Activated CD8-positive, alpha-beta memory T cell treated with anti-CD3 and anti-CD28 coated beads for 1 hour (primary cell): Measurements from ENCODE around the gene RENBP.

Experiments
- DNase-seq, 2 donors: peaks; one replicate each; pipeline ENCODE4 v3.0.0-alpha.2; 2020; ENCODE audit warnings: low read depth in 1 of 2; ENCODE audit errors: extremely low read depth in 1 of 2

The RENBP gene

DNA sequence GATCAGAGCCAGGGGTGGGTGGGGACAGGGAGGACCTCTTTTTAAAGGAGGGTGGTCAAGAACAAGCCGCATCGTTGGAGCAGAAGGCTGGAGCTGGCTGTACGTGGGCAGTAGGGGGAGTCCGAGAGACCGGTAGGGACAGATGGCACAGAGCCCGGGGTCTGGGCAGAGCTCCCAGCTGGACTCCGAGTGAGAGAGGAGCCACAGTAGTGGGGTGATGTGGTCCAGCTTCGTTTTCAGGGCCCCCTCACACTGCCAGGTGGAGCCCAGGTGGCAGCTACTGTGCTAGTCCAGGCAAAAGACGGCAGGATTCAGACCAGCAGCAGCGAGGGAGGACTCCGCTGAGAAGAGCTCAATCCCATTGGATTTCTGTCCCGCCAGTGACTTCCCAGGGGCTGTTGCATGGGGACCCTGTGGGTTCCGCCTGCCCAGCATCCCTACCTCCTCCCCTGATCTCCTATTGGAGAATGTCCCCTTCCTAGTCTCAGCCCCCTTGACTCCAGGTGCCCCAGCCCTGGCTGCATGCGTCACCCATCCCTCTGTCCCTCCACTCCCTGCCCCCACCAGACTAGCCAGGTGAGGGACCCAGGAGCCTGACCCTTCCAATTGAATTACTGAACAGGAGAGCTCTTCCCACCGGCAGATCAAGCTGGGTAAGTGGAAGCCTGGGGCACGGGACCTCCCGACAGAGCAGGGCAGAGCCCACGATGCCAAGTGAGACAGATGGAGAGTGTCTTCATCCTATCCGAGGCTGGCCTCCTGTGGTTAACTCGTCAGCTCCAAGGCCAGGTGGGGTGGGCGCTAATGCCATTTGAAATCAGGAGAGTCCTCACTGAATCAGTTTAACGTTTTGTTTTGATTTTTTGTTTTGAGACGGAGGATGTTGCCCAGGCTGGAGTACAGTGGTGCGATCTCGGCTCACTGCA is 21.2 kb downstream of the RENBP start:
- DNase-seq = no peak

DNA sequence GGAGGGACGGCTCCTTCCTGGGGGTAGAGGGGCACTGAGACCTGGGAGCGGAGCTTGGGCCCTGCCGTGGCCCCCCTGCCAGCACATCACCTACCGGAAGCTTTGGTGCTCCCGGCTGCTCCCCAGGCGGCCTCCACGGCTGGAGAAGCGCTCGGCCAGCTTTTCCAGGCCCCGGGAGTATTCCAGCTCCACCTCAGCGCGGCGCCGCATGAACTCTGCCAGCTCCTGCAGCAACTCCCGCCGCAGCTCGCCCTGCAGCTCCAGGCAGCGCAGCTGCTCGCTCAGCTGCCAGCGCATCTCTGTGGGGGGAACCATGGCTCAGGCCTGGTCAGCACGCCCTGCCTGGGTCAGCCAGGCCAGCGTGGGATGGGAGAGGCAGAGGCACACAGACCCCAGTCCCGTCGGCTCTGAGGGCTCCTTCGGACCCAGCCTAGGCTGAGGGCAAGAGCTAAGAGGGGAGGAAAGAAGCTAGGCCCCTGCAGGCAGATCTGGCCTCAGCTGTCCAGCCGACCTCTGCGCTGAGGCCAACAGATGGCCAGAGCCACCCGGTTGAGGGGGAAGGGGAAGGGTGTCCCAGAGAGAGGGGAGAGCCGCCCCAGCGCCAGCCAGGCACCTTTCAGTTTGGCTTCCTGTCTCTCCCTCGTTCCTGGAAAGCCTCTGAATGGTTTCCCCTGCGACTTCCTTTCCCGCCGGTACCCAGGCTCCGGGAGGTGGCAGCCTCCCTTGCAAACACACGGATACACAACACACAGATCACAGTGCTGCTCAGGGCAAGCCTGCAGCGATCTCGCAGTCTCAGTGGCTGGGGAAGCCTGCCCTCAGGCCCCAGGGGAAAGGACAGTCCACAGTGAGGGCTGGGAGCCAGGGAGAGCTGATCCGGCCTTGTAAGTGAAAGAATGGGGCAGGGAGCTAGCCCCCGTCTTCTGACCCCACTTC is 22.7 kb downstream of the RENBP start:
- no peak for DNase-seq

DNA sequence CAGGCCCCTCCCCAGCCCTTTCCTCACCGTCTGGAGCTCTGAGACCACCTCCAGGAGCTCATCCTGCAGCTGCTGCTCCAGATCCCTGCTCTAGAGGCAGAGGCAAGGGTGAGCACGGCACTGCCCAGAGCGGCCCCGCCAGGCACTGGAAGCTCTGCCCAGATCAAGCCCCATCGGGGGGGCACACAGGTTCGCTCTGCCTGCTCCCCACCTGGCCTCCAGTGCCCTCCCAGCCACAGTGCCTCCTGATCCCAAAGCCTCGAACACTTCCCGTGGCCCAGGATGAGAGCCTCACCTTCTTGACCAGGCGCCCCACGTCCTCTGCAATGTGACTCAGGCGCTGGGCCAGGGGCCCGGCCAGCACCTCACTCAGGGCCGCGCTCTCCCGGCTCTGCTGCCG is 23.4 kb downstream of the RENBP start:
- no peak for DNase-seq

DNA sequence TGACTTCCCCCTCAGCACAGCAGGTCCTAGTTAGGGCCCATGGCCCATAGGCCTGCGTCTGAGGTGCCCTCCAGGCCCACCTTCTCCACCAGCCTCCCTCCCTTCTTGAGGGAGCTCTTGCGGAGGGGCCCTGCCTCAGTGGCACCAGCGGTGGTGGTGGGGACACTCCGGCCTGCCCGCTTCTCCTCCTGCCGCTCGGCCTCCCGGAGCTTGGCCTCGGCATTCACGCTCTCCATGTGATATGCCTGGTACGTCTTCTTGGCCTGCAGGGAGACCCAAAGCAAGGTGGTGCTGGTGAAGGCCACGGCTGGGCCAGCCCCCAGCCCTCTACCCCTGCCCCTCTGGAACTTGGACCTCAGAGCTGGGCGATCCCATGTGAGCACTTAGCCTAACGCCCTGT is 23.9 kb downstream of the RENBP start:
- DNase-seq = no peak

DNA sequence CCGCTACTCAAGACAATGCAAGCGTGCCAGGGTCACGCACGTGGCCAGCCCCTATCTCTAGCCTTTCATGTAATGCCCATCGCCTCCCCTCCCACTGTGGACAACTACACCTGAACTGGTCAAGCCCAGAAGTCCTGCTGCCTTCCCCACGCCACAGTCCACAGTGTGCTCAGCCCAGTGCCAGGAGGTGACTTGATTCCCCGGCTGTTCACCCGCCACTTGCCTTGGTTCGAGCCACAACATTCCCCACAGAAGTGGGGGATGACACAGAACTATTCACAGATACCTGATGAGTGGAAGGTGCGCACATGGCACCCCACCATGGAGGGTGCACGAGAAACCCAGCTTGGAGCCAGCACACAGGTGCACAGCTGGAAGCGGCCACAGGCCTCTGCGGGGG is 25.2 kb downstream of the RENBP start:
- no peak for DNase-seq

DNA sequence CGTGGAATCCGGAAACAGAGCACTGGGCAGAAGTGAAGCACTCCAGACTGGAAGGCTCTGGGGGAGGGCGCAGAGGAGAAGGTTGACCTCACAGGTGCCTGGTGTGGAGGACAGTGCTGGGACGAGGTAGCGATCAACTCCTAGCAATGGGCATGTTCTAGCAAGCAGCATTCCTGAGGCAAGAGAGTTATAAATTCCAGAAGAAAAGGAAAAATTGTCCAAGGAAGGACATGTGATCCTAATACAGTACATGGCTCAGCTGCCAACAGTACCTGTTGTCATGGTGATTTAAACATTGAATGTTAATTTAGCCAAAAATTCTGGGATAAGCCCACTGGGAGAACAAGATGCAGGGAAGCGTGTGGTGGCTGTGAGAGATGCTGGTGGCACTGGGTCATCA is 26.6 kb downstream of the RENBP start:
- DNase-seq = no peak

DNA sequence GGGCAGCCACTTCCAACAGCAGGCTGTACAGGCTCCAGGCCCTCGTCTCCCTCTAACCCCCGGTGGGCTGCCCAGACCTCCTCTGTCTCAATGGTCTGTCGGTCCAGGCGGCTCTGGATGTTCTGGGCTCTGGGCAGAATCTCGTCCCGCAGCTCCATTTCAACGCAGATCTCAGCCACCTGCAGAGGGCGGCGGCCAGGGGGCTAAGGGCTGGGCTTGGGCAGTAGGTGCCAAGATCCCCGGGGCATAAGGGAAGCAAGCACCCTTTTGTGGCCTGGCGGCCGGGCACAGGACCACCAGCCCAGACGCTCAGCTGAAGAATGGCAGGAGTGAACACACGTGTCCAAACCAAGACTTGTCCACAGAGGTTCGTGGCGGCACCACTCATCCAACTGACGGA is 30.7 kb downstream of the RENBP start:
- no peak for DNase-seq

DNA sequence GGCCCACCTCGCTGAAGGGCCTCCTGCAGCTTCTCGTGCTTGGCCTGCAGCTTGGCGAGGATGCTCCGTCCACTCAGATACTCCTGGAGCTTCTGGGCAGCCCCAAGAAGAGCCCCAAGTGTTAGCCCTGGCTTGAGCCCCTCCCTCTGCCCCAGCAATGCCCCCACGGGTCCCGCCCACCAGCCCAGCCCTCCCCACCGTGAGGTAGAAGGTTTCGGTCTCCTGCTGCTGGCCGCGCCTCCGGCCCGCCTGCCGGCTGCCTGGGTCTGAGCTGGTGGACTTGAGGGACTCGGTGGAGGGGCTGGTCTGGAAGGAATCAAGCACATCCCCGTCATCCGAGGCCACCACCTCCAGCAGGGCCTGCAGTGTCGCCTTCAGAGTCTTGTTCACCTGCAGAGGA is 31.2 kb downstream of the RENBP start:
- DNase-seq = no peak

DNA sequence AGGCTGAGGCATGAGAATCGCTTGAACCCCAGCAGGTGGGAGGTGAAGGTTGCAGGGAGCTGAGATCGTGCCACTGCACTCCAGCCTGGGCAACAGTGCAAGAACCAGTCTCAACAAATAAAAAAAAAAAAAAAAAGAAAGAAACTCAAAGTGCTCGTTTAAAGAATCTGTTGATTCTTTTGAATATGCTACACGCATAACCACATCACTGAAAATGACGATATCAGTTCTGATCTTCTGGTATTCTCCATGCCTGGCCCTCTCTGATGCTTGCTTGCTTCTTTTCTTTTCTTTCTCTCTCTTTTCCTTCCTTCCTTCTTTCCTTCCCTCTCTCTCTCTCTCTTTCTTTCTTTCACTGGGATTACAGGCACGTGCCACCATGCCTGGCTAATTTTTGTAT is 32.6 kb downstream of the RENBP start:
- DNase-seq = no peak

DNA sequence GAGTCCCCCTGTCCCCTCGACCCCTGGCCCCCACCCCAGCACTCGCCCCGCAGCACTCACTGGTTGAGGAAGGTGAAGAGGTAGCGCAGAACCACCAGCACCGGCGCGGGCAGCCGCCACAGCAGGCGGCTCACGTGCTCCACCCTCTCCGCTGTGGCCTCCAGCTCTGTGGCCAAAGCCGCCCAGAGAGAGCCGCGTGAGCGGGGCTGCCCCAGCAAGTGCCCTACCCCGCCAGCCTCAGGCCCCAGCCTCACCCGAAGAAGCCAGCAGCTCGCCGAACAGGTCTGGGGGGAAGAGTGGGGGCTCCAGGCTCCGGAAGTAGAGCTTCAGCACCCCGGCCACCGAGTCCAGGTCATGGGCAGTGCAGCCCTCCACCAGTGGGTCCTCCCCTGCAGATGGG is 34.0 kb downstream of the RENBP start:
- no peak for DNase-seq

DNA sequence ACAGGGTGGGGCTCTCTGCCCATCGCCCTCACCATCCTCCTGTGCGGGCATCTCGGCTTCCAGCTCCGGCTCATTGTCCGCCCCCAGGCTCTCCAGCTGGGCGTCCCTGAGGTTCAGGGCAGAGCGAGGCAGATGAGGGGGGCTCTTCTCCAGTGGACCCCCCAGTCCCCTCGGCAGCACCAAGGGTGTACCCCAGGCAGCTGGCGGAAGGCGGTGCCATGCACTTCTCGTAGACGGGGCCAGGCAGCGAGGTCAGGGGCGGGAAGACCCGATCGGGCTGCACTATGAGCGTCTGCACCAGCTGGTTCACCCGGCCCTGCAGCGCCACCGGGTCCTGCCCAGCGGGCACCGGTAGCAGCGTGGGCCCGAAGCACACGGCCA is 34.5 kb downstream of the RENBP start:
- DNase-seq = no peak

DNA sequence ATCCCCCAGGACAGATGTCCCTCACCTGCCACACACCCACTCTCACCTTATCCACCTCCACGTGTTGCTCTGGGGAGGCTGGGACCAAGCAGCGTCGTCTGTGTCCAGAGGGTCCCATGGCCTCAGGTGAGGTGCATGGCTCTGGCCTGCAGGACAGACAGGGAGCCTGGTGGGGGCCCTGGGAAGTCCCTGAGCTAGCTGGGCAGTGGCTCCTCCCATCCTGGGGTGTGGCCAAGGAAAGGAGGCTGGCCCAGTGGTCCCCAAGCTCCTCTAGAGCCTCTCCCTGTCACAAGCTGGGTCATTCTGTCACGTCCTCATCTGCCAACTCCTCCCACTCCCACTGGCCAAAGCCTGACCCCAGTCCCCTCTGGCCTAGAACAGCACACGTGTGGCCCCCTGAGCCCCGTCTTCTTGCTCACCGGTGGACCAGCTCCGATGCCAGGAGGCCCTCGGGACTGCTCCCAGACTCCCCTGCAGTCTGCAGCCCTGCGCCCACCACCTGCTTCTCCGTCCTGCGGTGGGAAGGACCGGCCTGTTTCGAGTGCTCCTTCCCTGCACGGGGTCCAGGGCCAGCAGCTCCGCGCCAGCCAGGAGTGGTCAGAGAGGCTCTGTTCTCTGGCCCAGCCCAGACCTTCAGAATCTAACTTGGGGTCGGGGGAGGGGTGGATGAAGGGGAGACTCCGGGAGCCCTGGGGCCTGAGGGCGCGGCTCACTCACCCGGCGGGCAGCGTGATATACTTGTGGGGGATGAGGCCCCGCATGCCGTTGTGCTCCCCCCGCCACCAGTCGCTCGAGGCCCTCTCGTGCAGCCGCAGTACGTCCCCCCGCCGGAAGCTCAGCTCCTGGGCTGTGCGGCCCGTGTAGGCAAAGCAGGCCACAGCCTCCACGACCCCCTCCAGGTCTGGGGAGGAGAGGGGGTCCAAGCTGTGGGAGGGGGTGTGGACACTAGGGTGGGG is 35.1 kb downstream of the RENBP start:
- no peak for DNase-seq

DNA sequence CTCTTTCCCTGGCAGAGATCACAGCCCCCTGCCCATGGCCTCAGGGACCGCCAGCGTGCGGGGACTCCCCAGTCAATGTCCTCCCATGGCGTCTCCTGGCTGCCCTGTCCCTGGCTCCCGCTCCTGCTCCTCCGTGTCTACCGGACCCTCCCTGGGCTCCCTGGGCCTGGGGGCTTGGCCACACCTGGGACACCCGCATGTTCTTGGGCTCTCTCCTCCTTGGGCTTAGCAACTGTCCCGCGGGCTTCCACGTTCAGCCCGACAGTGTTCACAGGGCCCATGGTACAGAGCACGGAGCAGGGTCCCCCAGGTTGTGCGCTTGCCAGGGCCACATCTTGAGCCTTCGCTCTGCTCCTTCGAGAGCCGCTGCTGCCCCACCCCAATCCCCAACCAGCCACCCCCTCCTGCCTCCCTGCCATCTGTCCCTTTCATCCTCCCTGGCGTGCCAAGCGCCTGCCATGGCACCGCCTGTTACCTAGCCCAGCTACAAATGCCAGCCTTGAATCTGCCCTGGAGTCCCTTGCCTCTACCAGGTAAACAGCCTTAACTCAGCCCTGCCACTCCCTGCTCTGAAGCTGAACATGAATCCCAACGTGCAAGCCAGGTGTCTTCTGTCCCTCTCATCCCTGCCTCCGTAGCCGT is 36.1 kb downstream of the RENBP start:
- DNase-seq = no peak

DNA sequence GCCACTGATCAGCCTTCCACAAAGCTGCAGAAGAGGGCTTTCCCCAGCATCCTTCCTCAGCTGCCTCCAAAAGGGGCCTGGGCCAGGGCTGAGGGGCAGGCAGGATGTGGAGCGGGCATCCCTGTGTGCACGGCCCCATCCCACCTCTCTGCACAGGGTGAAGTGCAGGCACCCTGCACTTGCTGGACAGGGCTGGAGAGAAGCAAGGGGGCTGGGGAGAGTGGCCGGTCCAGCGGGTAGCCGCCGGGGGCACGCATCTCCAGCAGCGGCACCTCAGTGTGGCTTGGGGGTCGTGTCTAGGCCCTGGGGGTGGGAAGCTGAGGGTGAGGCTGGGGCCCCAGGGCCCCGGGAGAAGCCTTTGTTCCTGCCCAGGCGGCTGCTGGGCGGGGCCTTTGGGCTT is 37.0 kb downstream of the RENBP start:
- DNase-seq = no peak

DNA sequence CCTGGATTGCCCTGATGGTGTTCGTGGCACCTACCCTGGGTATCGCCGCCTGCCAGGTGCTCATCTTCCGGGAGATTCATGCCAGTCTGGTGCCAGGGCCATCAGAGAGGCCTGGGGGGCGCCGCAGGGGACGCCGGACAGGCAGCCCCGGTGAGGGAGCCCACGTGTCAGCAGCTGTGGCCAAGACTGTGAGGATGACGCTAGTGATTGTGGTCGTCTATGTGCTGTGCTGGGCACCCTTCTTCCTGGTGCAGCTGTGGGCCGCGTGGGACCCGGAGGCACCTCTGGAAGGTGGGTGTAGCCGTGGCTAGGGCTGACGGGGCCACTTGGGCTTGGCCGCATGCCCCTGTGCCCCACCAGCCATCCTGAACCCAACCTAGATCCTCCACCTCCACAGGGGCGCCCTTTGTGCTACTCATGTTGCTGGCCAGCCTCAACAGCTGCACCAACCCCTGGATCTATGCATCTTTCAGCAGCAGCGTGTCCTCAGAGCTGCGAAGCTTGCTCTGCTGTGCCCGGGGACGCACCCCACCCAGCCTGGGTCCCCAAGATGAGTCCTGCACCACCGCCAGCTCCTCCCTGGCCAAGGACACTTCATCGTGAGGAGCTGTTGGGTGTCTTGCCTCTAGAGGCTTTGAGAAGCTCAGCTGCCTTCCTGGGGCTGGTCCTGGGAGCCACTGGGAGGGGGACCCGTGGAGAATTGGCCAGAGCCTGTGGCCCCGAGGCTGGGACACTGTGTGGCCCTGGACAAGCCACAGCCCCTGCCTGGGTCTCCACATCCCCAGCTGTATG is 38.1 kb downstream of the RENBP start:
- no peak for DNase-seq

DNA sequence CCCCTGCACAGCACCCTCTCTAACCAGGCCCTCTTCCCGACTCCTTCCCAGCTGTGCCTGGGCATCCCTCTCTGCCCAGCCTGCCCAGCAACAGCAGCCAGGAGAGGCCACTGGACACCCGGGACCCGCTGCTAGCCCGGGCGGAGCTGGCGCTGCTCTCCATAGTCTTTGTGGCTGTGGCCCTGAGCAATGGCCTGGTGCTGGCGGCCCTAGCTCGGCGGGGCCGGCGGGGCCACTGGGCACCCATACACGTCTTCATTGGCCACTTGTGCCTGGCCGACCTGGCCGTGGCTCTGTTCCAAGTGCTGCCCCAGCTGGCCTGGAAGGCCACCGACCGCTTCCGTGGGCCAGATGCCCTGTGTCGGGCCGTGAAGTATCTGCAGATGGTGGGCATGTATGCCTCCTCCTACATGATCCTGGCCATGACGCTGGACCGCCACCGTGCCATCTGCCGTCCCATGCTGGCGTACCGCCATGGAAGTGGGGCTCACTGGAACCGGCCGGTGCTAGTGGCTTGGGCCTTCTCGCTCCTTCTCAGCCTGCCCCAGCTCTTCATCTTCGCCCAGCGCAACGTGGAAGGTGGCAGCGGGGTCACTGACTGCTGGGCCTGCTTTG is 38.9 kb downstream of the RENBP start:
- no peak for DNase-seq

DNA sequence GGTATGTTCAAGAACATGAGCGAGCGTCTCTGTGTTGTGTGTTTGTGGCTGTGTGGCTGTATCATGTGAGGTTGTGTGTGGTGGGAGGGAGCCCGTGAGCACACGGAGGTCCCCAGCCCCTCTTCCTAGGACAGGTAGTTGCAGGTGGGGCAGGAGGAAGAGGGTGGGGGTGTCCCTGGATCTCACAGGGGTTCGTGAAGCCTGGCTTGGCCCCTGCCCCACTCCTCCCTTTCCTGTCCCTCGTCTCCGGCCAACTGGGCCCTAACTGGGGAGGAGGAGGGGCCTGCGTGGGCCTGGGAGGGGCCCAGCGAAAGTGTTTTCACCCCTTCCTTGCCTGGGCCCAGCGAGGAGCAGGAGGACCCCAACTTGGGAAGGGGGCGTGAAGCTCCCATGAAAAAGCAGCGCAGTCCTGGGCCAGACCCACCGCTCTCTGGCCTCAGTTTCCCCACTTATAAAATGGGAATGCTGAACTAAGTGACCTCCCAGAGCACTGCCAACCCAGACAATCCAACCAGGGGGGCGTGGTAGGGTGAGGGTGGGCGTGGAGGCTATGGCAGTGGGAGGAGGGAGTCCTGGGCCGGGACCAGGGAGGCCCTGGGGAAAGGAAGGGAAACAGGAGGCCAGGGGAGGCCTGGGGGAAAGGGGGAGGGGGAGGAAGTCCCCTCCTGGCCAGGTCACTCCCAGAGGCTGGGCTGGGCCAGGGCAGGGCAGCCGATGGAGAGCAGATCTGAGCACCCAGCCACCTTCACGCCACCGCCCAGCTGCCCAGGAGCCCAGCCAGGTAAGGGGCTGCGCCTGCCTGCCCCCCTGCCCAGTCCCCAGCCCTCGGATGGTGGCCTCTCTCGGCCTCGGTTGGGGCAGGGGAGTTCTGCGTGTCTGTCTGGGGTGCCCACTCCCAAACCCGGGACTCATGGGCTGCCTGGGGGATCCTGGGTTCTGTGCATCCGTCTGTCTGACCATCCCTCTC is 40.2 kb downstream of the RENBP start, which contains the start of gene AVPR2:
Gene AVPR2, plus strand, starts transcription at position 683 of the 967 bp plus-strand sequence. CDS start 473 bp downstream, outside the sequence.
- no peak for DNase-seq
